ENCODE results near the gene MPI. TPM values are rescaled to one million over a fixed set of nuclear protein-coding genes. Genes with fewer than 3 reads are reported as not detected.

The MPI gene
- total RNA-seq, 1 experiment from 2014 or later = 57.5 TPM

DNA sequence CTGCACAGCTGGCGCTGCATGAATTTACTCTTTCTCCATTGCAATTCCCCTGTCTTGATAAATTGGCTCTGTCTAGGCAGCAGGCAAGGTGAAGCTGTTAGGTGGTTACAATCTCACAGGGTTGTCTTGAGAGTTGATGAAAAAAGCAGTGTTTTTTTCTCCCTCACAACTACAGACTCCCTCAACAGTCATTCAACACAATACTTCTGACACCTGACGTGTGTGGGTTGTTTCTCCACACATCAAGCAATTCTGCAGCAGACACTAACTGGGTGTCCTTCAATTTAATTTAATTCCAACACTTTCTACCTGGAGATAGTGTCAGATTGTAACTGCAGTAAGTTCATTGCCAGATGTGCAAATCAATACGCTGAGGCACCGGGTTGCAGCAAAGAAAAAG, 11.6 kb upstream of the MPI start:
- no peak overlapping the region for H4K5ac ChIP-seq (ENCODE audit: insufficient read length, low read depth, low read length)
- H3K18ac ChIP-seq (ENCODE audit: insufficient read length, low read depth, low read length) = no peak overlapping the region
- no peak overlapping the region for H3T11ph ChIP-seq (ENCODE audit: low read length)
- H3K27ac ChIP-seq (ENCODE audit: insufficient read length, low read depth, low read length) = no peak overlapping the region
- H3K56ac ChIP-seq (ENCODE audit: insufficient read length, low read depth, low read length) = no peak overlapping the region
- no peak overlapping the region for H2BK15ac ChIP-seq (ENCODE audit: low read depth, low read length)
- H3K23me2 ChIP-seq (ENCODE audit: insufficient read length, low read depth, low read length, poor library complexity, severe bottlenecking) = peaks cover 6% of the 10 kb centered on the region
- no peaks in the 10 kb centered on the region for H3K79me2 ChIP-seq (ENCODE audit: insufficient read depth, low read length)
- no peak overlapping the region for H2BK20ac ChIP-seq (ENCODE audit: low read depth, low read length, poor library complexity, severe bottlenecking)
- Mint-ChIP-seq H3K4me3 (no peak overlapping the region), H3K9me3 (peaks cover 6 to 9% of the 10 kb centered on the region in 2 experiments; a peak in 4 of 5 replicates), H3K36me3 (ENCODE audit: insufficient read depth in 1 of 3, low read depth in 3 of 3) (peaks cover 0 to 8% (median 6%) of the 10 kb centered on the region in 3 experiments; a peak in 4 of 7 replicates), H3K4me1 (peaks cover 0 to 5% of the 10 kb centered on the region in 2 experiments; a peak in 1 of 4 replicates), H3K27me3 (ENCODE audit: low read depth) (peaks cover 5% of the 10 kb centered on the region; the same call in 1 of the 2 replicates), H3K27ac (0 out of 7 replicates have a peak overlapping the region, but pooled peaks of 1 of the 3 experiments have one; percentile 28)
- H3K4me1 ChIP-seq (ENCODE audit: insufficient read depth, low read length) = no peaks in the 10 kb centered on the region
- no peak overlapping the region for H3K4ac ChIP-seq (ENCODE audit: low read depth, low read length)
- H3K14ac ChIP-seq (ENCODE audit: insufficient read depth, low read length) = no peak overlapping the region
- no peak overlapping the region for H4K8ac ChIP-seq (replicated peaks; ENCODE audit: insufficient read length, low read depth, low read length)
- no peak overlapping the region for H4K91ac ChIP-seq (ENCODE audit: insufficient read length, low read depth, low read length)
- H2AK5ac ChIP-seq (ENCODE audit: insufficient read length, low read length) = no peak overlapping the region
- no peak overlapping the region for H2BK120ac ChIP-seq (ENCODE audit: low read depth, low read length, poor library complexity, severe bottlenecking)
- peaks cover 11% of the 10 kb centered on the region for H3K9me3 ChIP-seq (ENCODE audit: control insufficient read depth, low read depth, low read length)
- WGBS (ENCODE audit: extremely low coverage, insufficient read length, low lambda C conversion rate) = no CpG with 5 or more reads among the region's 4 CpGs
- no peaks in the 10 kb centered on the region for H3K79me1 ChIP-seq (ENCODE audit: insufficient read depth, low read depth, low read length, poor library complexity, severe bottlenecking)
- no peak overlapping the region for H3K9ac ChIP-seq (ENCODE audit: extremely low read depth, insufficient read length, low read length)
- H3K27me3 ChIP-seq (ENCODE audit: insufficient read depth, low read length) = no peaks in the 10 kb centered on the region
- no peak overlapping the region for H2BK5ac ChIP-seq (ENCODE audit: insufficient read length, low read length)
- H3K23ac ChIP-seq (ENCODE audit: insufficient read length, low read depth, low read length) = no peak overlapping the region
- no peak overlapping the region for H2BK12ac ChIP-seq (ENCODE audit: insufficient read length, low read depth, low read length)
- no peak overlapping the region for H3K4me2 ChIP-seq (ENCODE audit: insufficient read depth, insufficient read length, low read length)
- no peak for DNase-seq
- TF ChIP-seq, protein P1, sequence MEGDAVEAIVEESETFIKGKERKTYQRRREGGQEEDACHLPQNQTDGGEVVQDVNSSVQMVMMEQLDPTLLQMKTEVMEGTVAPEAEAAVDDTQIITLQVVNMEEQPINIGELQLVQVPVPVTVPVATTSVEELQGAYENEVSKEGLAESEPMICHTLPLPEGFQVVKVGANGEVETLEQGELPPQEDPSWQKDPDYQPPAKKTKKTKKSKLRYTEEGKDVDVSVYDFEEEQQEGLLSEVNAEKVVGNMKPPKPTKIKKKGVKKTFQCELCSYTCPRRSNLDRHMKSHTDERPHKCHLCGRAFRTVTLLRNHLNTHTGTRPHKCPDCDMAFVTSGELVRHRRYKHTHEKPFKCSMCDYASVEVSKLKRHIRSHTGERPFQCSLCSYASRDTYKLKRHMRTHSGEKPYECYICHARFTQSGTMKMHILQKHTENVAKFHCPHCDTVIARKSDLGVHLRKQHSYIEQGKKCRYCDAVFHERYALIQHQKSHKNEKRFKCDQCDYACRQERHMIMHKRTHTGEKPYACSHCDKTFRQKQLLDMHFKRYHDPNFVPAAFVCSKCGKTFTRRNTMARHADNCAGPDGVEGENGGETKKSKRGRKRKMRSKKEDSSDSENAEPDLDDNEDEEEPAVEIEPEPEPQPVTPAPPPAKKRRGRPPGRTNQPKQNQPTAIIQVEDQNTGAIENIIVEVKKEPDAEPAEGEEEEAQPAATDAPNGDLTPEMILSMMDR (conservative IDR thresholded peaks at IDR 0.05) = no peak
- H4K20me1 ChIP-seq (ENCODE audit: control insufficient read depth, insufficient read depth, insufficient read length) = no peaks in the 10 kb centered on the region
- no peak overlapping the region for H2AFZ ChIP-seq (ENCODE audit: low read length)
